K562 (cell line): ENCODE results near the gene OPHN1. TPM values are rescaled to one million over a fixed set of nuclear protein-coding genes. Genes with fewer than 3 reads are reported as not detected.

ENCODE experiments used
- ATAC-seq: fragments of 200-7000 bp; cut with Tn5 transposase; 3 replicates; pipeline ENCODE4 v1.9.1; 2020; ENCODE audit warnings: moderate library complexity
- BruUV-seq: library from RNA; stranded (reverse); fragments of 400-500 nt; replicated peaks from 2 replicates; lab custom pipeline; 2021; lab: Mats Ljungman, UMichigan
- CTCF ChIA-PET: fragments of 300-600 bp; formaldehyde crosslinking; extraction: SDS; loops from one replicate; lab custom pipeline; 2021; ENCODE audit warnings: low intra/inter-chr PET ratio; lab: Yijun Ruan, JAX
- POLR2A ChIA-PET: fragments of 300-600, 350-650 bp; sonication (Branson Sonifier 250); formaldehyde crosslinking; extraction: SDS; loops from one replicate; lab custom pipeline; 2021; ENCODE audit warnings: antibody characterized with exemption, inconsistent platforms; lab: Yijun Ruan, JAX
- DNase-seq, 4 experiments: peaks; one replicate each; pipeline versions ENCODE4 v3.0.0 to v3.0.0-alpha.2; 2011 to 2018; ENCODE audit warnings: low spot score in 3 of 4, mixed read lengths in 3 of 4; ENCODE audit errors: extremely low read depth in 1 of 4
- FAIRE-seq: peaks from 2 replicates; lab custom pipeline; 2011; peaks lifted over from hg19 to GRCh38; lab: Jason Lieb, UNC
- H2AFZ ChIP-seq: 2 replicates; pipeline ENCODE4 v1.6.0; 2011; ENCODE audit warnings: low read depth, low read length, control low read depth, inconsistent platforms
- H3K27ac ChIP-seq: fragments of 200-600 bp; 3 replicates; pipeline ENCODE4 v1.8.0; 2011; ENCODE audit warnings: low read depth, mild to moderate bottlenecking, control low read depth, inconsistent platforms, low read length, moderate library complexity, mixed read lengths; ENCODE audit errors: extremely low read depth
- H3K27me3 ChIP-seq, 2 experiments: fragments of 300-600 bp in 1 of 2; 2 replicates in 1 of 2; 3 replicates in 1 of 2; pipeline versions ENCODE4 v1.6.0 to v1.8.0; 2011; ENCODE audit warnings: inconsistent platforms in 2 of 2, low read length in 2 of 2, mild to moderate bottlenecking in 1 of 2, mixed read lengths in 1 of 2, moderate library complexity in 1 of 2; ENCODE audit not compliant: control insufficient read depth in 2 of 2, insufficient read depth in 2 of 2
- H3K36me3 ChIP-seq: fragments of 300-600 bp; 3 replicates; pipeline ENCODE4 v1.8.0; 2011; ENCODE audit warnings: mild to moderate bottlenecking, low read length, inconsistent platforms; ENCODE audit not compliant: control insufficient read depth, insufficient read depth
- H3K4me1 ChIP-seq, 2 experiments: fragments of 200-600 bp in 1 of 2; replicated peaks in 1 of 2; 2 replicates in 1 of 2; 3 replicates in 1 of 2; pipeline versions ENCODE4 v1.5.1 to v1.8.0; 2011; ENCODE audit warnings: inconsistent platforms in 2 of 2, low read length in 2 of 2, mild to moderate bottlenecking in 1 of 2, mixed read lengths in 1 of 2, moderate library complexity in 1 of 2; ENCODE audit not compliant: control insufficient read depth in 2 of 2, insufficient read depth in 2 of 2
- H3K4me2 ChIP-seq: 2 replicates; pipeline ENCODE4 v1.6.1; 2011; ENCODE audit warnings: low read length, control low read depth, inconsistent platforms, mixed read lengths; ENCODE audit not compliant: insufficient read depth
- H3K4me3 ChIP-seq: fragments of 200-600 bp; sonication (generic), shearing (Covaris generic); 2 replicates; pipeline ENCODE4 v1.5.1; 2016; ENCODE audit warnings: control low read depth, inconsistent platforms
- H3K79me2 ChIP-seq: fragments of 200-600 bp; 3 replicates; pipeline ENCODE4 v1.8.0; 2011; ENCODE audit warnings: low read length, inconsistent platforms; ENCODE audit not compliant: control insufficient read depth, insufficient read depth
- H3K9ac ChIP-seq, 2 experiments: 2 replicates each; pipeline versions ENCODE4 v1.6.0 to v1.6.1; 2011; ENCODE audit warnings: low read depth in 2 of 2, low read length in 2 of 2, control low read depth in 1 of 2, inconsistent platforms in 1 of 2, mild to moderate bottlenecking in 1 of 2, mixed read lengths in 1 of 2; ENCODE audit not compliant: insufficient read depth in 1 of 2
- H3K9me1 ChIP-seq: one replicate; pipeline ENCODE4 v1.6.0; 2011; ENCODE audit warnings: inconsistent platforms, mild to moderate bottlenecking, low read length, moderate library complexity; ENCODE audit not compliant: control insufficient read depth, insufficient read depth
- H3K9me3 ChIP-seq: replicated peaks from 2 replicates; pipeline ENCODE4 v1.5.1; 2011; ENCODE audit warnings: low read depth, low read length, inconsistent platforms; ENCODE audit not compliant: control insufficient read depth, insufficient read depth
- H4K20me1 ChIP-seq: replicated peaks from 2 replicates; pipeline ENCODE4 v1.6.1; 2011; ENCODE audit warnings: low read length, inconsistent platforms, mixed read lengths; ENCODE audit not compliant: control insufficient read depth, insufficient read depth
- BCOR ChIP-seq: fragments of 450-650 bp; IDR thresholded peaks from 2 replicates; pipeline ENCODE4 v1.6.1; 2016
- CHD1 ChIP-seq: fragments of 200-600 bp; sonication (generic); IDR thresholded peaks from one replicate; pipeline ENCODE4 v1.6.1; 2012; ENCODE audit warnings: mild to moderate bottlenecking, moderate library complexity, low read length, inconsistent platforms
- DACH1 ChIP-seq: fragments of 450-650 bp; IDR thresholded peaks from 2 replicates; pipeline ENCODE4 v1.6.1; 2018; ENCODE audit not compliant: partially characterized antibody
- GTF2F1 ChIP-seq: IDR thresholded peaks from 2 replicates; pipeline ENCODE4 v1.6.1; 2011; ENCODE audit warnings: low read depth, low read length, improper control_type of control experiment
- RBM25 ChIP-seq: fragments of 200-400 bp; formaldehyde crosslinking; IDR thresholded peaks from 2 replicates; pipeline ENCODE4 v1.6.1; 2018; ENCODE audit warnings: low read length, low read depth, moderate library complexity; ENCODE audit not compliant: severe bottlenecking
- SIN3A ChIP-seq, 2 experiments: fragments of 150-350 bp in 1 of 2; IDR thresholded peaks; 2 replicates each; pipeline ENCODE4 v1.6.1; 2011 to 2016; ENCODE audit warnings: borderline replicate concordance in 2 of 2, low read depth in 2 of 2, low read length in 2 of 2, mild to moderate bottlenecking in 2 of 2, moderate library complexity in 2 of 2; ENCODE audit not compliant: control insufficient read depth in 1 of 2
- SMARCA4 ChIP-seq: fragments of 450-650 bp; IDR thresholded peaks from 2 replicates; pipeline ENCODE4 v1.6.1; 2016
- ZC3H4 ChIP-seq: sonication (generic); formaldehyde crosslinking; IDR thresholded peaks from 2 replicates; pipeline ENCODE4 v1.9.0; 2021; ENCODE audit warnings: missing genetic modification reagents, borderline replicate concordance
- ZNF444 ChIP-seq: fragments of 250-450 bp; sonication (Bioruptor Pico); IDR thresholded peaks from 2 replicates; pipeline ENCODE4 v1.4.0; 2020; ENCODE audit warnings: mild to moderate bottlenecking, moderate library complexity
- WGBS: fragments of 100-300 bp; shearing (Covaris generic); methylation state at CpG from one replicate; pipeline ENCODE4 v1.1.6; 2016; ENCODE audit warnings: low coverage, mixed read lengths; ENCODE audit not compliant: insufficient coverage; ENCODE audit errors: missing lambda C conversion rate; 5-methylcytosine and 5-hydroxymethylcytosine counted together
- in situ Hi-C: fragments of 300-500 bp; cut with MboI; formaldehyde crosslinking; loops from 4 replicates; pipeline ENCODE4 v1.15.0; 2018; ENCODE audit warnings: inconsistent platforms, mixed read lengths
- intact Hi-C: fragments of 100-400 bp; cut with micrococcal nuclease; formaldehyde crosslinking; loops from 2 replicates; pipeline ENCODE4 v1.14.2; 2022
- polyA plus RNA-seq, 8 experiments: library from polyadenylated mRNA; depleted of rRNA in 4 of 8; stranded (reverse) in 5 of 8; unstranded in 3 of 8; fragments of >200 nt; fragmentation: Nextera tagmentation in 2 of 8; fragmentation: Illumina TruSeq in 1 of 8; extraction: Ambion mirVana in 2 of 8; extraction: Trizol in 1 of 8; gene quantifications; 2 replicates each; pipeline versions ENCODE4 v1.2.1 to v1.2.3, GENCODE V29; 2011 to 2014; ENCODE audit warnings: inconsistent platforms in 1 of 8, missing spikeins in 1 of 8
- total RNA-seq, 7 experiments: library from RNA; depleted of rRNA in 6 of 7; stranded (reverse); fragments of >200 nt in 6 of 7; fragmentation: Illumina TruSeq in 2 of 7; extraction: Trizol in 2 of 7; gene quantifications; 2 replicates each; pipeline versions ENCODE4 v1.2.1 to v1.2.3, GENCODE V29; 2011 to 2021; ENCODE audit warnings: low replicate concordance in 1 of 7
- TF ChIP-seq, protein P1 (sequence below): fragments of 450-650 bp; conservative IDR thresholded peaks from 2 replicates; pipeline ENCODE4 v1.6.1; 2016; ENCODE audit warnings: missing genetic modification characterization, low read depth, mild to moderate bottlenecking, missing compliant biosample characterization, moderate library complexity
- TF ChIP-seq, protein P2 (sequence below): fragments of 200-400 bp; formaldehyde crosslinking; IDR thresholded peaks from 2 replicates; pipeline ENCODE4 v1.6.1; 2017; ENCODE audit warnings: mild to moderate bottlenecking, low read depth, low read length, moderate library complexity
- TF ChIP-seq, protein P3 (sequence below): fragments of 200-800 bp; sonication (Bioruptor generic); IDR thresholded peaks from 2 replicates; pipeline ENCODE4 v1.6.1; 2017; ENCODE audit warnings: missing genetic modification characterization, missing compliant biosample characterization

OPHN1 gene
- total and polyA plus RNA-seq, 9 of the 15 experiments (the other 6 are each of a cell fraction or from before 2014, with no cell fraction given), result 0.28 to 1.8 (median 1.0) TPM

GRCh38 chrX:68443155-68443868 is 10.0 kb upstream of the OPHN1 start:
- Histone ChIP-seq H3K9me3 (no peaks in the 10 kb centered on the region), H2AFZ (no peak overlapping the region), H3K36me3 (no peaks in the 10 kb centered on the region), H3K27me3 (no peaks in the 10 kb centered on the region), H3K4me2 (no peak overlapping the region), H3K27ac (no peak overlapping the region), H3K9me1 (no peaks in the 10 kb centered on the region), H3K4me3 (no peak overlapping the region), H3K4me1 (peaks cover 0 to 4% of the 10 kb centered on the region in 2 experiments; a peak in 3 of 5 replicates), H3K9ac (no peak overlapping the region), H3K79me2 (no peaks in the 10 kb centered on the region), H4K20me1 (no peaks in the 10 kb centered on the region)
- CTCF ChIA-PET, result no interaction called here
- WGBS, result 43% methylated on average over 6 of the region's 6 CpGs
- intact Hi-C loops, result no loop called here
- TF ChIP-seq, protein P1, sequence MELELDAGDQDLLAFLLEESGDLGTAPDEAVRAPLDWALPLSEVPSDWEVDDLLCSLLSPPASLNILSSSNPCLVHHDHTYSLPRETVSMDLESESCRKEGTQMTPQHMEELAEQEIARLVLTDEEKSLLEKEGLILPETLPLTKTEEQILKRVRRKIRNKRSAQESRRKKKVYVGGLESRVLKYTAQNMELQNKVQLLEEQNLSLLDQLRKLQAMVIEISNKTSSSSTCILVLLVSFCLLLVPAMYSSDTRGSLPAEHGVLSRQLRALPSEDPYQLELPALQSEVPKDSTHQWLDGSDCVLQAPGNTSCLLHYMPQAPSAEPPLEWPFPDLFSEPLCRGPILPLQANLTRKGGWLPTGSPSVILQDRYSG, result no peak
- TF ChIP-seq DACH1 (no peak), RBM25 (peak; percentile 72), GTF2F1 (no peak), CHD1 (no peak), SMARCA4 (no peak), SIN3A (IDR thresholded peaks at IDR 0.05; ENCODE audit: borderline replicate concordance in 2 of 2, control insufficient read depth in 1 of 2, low read depth in 2 of 2, low read length in 2 of 2) (no peak), ZC3H4 (CRISPR knock-in tag) (no peak), BCOR (0 out of 2 replicates have a peak, but pooled peaks have one; percentile 14), ZNF444 (CRISPR knock-in tag) (no peak)
- TF ChIP-seq, protein P2, sequence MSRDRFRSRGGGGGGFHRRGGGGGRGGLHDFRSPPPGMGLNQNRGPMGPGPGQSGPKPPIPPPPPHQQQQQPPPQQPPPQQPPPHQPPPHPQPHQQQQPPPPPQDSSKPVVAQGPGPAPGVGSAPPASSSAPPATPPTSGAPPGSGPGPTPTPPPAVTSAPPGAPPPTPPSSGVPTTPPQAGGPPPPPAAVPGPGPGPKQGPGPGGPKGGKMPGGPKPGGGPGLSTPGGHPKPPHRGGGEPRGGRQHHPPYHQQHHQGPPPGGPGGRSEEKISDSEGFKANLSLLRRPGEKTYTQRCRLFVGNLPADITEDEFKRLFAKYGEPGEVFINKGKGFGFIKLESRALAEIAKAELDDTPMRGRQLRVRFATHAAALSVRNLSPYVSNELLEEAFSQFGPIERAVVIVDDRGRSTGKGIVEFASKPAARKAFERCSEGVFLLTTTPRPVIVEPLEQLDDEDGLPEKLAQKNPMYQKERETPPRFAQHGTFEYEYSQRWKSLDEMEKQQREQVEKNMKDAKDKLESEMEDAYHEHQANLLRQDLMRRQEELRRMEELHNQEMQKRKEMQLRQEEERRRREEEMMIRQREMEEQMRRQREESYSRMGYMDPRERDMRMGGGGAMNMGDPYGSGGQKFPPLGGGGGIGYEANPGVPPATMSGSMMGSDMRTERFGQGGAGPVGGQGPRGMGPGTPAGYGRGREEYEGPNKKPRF, result no peak
- TF ChIP-seq, protein P3, sequence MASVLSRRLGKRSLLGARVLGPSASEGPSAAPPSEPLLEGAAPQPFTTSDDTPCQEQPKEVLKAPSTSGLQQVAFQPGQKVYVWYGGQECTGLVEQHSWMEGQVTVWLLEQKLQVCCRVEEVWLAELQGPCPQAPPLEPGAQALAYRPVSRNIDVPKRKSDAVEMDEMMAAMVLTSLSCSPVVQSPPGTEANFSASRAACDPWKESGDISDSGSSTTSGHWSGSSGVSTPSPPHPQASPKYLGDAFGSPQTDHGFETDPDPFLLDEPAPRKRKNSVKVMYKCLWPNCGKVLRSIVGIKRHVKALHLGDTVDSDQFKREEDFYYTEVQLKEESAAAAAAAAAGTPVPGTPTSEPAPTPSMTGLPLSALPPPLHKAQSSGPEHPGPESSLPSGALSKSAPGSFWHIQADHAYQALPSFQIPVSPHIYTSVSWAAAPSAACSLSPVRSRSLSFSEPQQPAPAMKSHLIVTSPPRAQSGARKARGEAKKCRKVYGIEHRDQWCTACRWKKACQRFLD (CRISPR knock-in tag), result no peak
- in situ Hi-C loops, result no loop called here
- FAIRE-seq (no peak), DNase-seq (no peak), ATAC-seq (no peak)
- POLR2A ChIA-PET, result no interaction called here
- BruUV-seq, result no TSS peak
